A549 (cell line): ENCODE measurements around the gene UBIAD1.

Source experiments
- CEBPB ChIP-seq, 2 experiments: fragments of >200 bp in 1 of 2; sonication (Bioruptor Twin) in 1 of 2; formaldehyde crosslinking in 1 of 2; IDR thresholded peaks; 2 replicates each; pipeline ENCODE4 v1.6.1; 2012 to 2016
- CTCF ChIP-seq: fragments of >200 bp; sonication (Bioruptor Twin); formaldehyde crosslinking; IDR thresholded peaks from 3 replicates; pipeline ENCODE4 v1.5.1; 2016
- HOXA7 ChIP-seq: fragments of 250-450 bp; sonication (Bioruptor Pico); IDR thresholded peaks from 2 replicates; pipeline ENCODE4 v1.5.0; 2020; ENCODE audit warnings: mild to moderate bottlenecking, moderate library complexity
- POLR2A ChIP-seq: IDR thresholded peaks from 2 replicates; pipeline ENCODE4 v1.6.1; 2012; ENCODE audit warnings: mild to moderate bottlenecking, low read length
- POLR2AphosphoS2 ChIP-seq: conservative IDR thresholded peaks from 2 replicates; pipeline ENCODE4 v1.6.1; 2012; ENCODE audit warnings: low read length, improper control_type of control experiment, inconsistent platforms
- SMC3 ChIP-seq: fragments of >200 bp; sonication (Bioruptor Twin); formaldehyde crosslinking; IDR thresholded peaks from 3 replicates; pipeline ENCODE4 v1.6.1; 2018; ENCODE audit warnings: inconsistent platforms
- USF2 ChIP-seq: fragments of 450-650 bp; IDR thresholded peaks from 2 replicates; pipeline ENCODE4 v1.6.1; 2014; ENCODE audit warnings: antibody characterized with exemption
- ZNF302 ChIP-seq: fragments of 250-450 bp; sonication (Bioruptor Pico); IDR thresholded peaks from 2 replicates; pipeline ENCODE4 v1.9.0; 2021; ENCODE audit warnings: inconsistent platforms, mild to moderate bottlenecking, moderate library complexity

GRCh38 chr1:11331945-11332546 is 59.0 kb downstream of the UBIAD1 start:
- TF ChIP-seq SMC3: no peak
- TF ChIP-seq HOXA7 (CRISPR knock-in tag): no peak
- no peak for TF ChIP-seq CTCF
- TF ChIP-seq CEBPB (IDR thresholded peaks at IDR 0.05): no peak
- TF ChIP-seq POLR2A: no peak
- TF ChIP-seq POLR2AphosphoS2: no peak
- no peak for TF ChIP-seq ZNF302
- TF ChIP-seq USF2: no peak
